ENCODE measurements around the gene ARMH3.

DNA sequence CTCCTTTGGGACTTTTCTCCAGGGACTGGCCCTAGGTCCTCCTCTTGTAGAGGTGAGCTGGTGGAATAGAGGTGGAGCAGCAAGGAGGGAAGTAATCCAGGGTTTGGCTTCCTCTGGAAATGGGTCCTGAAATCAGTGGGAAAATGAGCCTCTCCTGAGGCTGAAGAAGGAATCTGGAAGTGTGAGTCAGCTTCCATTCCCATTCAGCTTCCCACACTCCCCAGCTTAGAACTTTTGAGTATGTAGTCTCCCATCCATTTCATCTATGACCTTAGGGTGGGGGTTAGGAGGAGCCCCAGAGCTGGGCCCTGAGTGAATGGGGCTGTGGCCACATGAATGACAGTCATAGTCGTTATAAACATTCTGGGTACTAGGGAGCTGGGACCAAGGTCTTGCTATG is 46.4 kb upstream of the ARMH3 start:
- TF ChIP-seq, protein P1, sequence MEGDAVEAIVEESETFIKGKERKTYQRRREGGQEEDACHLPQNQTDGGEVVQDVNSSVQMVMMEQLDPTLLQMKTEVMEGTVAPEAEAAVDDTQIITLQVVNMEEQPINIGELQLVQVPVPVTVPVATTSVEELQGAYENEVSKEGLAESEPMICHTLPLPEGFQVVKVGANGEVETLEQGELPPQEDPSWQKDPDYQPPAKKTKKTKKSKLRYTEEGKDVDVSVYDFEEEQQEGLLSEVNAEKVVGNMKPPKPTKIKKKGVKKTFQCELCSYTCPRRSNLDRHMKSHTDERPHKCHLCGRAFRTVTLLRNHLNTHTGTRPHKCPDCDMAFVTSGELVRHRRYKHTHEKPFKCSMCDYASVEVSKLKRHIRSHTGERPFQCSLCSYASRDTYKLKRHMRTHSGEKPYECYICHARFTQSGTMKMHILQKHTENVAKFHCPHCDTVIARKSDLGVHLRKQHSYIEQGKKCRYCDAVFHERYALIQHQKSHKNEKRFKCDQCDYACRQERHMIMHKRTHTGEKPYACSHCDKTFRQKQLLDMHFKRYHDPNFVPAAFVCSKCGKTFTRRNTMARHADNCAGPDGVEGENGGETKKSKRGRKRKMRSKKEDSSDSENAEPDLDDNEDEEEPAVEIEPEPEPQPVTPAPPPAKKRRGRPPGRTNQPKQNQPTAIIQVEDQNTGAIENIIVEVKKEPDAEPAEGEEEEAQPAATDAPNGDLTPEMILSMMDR (IDR thresholded peaks at IDR 0.05), result no peak
- no peak for TF ChIP-seq POLR2A (IDR thresholded peaks at IDR 0.05)

Data from testis (tissue), 2 donors.